HG03108 (cell line): ENCODE results near the gene ARHGAP32.
"Not testable (repeated sequence)": the region's sequence is repeated elsewhere in the genome, so short reads cannot be mapped to it uniquely, and the experiment has no call there.

ENCODE experiments used
- ATAC-seq: cut with Tn5 transposase; IDR thresholded peaks from one replicate; pipeline ENCODE4 v1.9.1; 2021; ENCODE audit warnings: moderate library complexity; ENCODE audit not compliant: unreplicated experiment

Gene ARHGAP32

GRCh38 chr11:129204150-129204838 lies 12.2 kb upstream of the ARHGAP32 start:
- ATAC-seq: no peak

- ATAC-seq: no peak
Observed at GRCh38 chr11:129202646-129203045, 10.5 kb upstream of the ARHGAP32 start.

GRCh38 chr11:129195682-129196081 lies 3.6 kb upstream of the ARHGAP32 start:
- ATAC-seq: no peak

GRCh38 chr11:129191649-129192048 lies 476 bp downstream of the ARHGAP32 start:
- no peak for ATAC-seq

GRCh38 chr11:129190087-129190486 lies 2.0 kb downstream of the ARHGAP32 start:
- ATAC-seq: no peak

- ATAC-seq: no peak
Observed at GRCh38 chr11:129189646-129190045, 2.5 kb downstream of the ARHGAP32 start.

- ATAC-seq: not testable (repeated sequence)
Observed at GRCh38 chr11:129185082-129185481, 7.0 kb downstream of the ARHGAP32 start.

GRCh38 chr11:129184581-129184980 lies 7.5 kb downstream of the ARHGAP32 start:
- no peak for ATAC-seq

- ATAC-seq: no peak
Observed at GRCh38 chr11:129167315-129167714, 24.8 kb downstream of the ARHGAP32 start.

GRCh38 chr11:129163714-129164164 lies 28.4 kb downstream of the ARHGAP32 start:
- ATAC-seq: no peak

GRCh38 chr11:129157080-129157479 lies 35.0 kb downstream of the ARHGAP32 start:
- ATAC-seq: not testable (repeated sequence)

- no peak for ATAC-seq
Observed at GRCh38 chr11:129155745-129156144, 36.4 kb downstream of the ARHGAP32 start.

- no peak for ATAC-seq
Observed at GRCh38 chr11:129148487-129148886, 43.6 kb downstream of the ARHGAP32 start.

- no peak for ATAC-seq
Observed at GRCh38 chr11:129146191-129146590, 45.9 kb downstream of the ARHGAP32 start.

GRCh38 chr11:129145276-129145675 lies 46.8 kb downstream of the ARHGAP32 start:
- no peak for ATAC-seq

- ATAC-seq: no peak
Observed at GRCh38 chr11:129144256-129144655, 47.9 kb downstream of the ARHGAP32 start.

GRCh38 chr11:129143335-129143734 lies 48.8 kb downstream of the ARHGAP32 start:
- no peak for ATAC-seq

- ATAC-seq: no peak
Observed at GRCh38 chr11:129141748-129142523, 50.2 kb downstream of the ARHGAP32 start.

GRCh38 chr11:129131316-129131715 lies 60.8 kb downstream of the ARHGAP32 start:
- no peak for ATAC-seq

GRCh38 chr11:129128881-129129620 lies 63.1 kb downstream of the ARHGAP32 start:
- not testable (repeated sequence) for ATAC-seq

- ATAC-seq: no peak
Observed at GRCh38 chr11:129119036-129119435, 73.1 kb downstream of the ARHGAP32 start.
